D721Med (cell line): ENCODE results near the gene ERC2.

Experiments used
- DNase-seq: peaks from one replicate; pipeline ENCODE4 v3.0.0; 2011; ENCODE audit warnings: low spot score; ENCODE audit not compliant: insufficient read length
- FAIRE-seq: peaks from 2 replicates; lab custom pipeline; 2011; peaks lifted over from hg19 to GRCh38; lab: Jason Lieb, UNC
- CTCF ChIP-seq: IDR thresholded peaks from 2 replicates; pipeline ENCODE4 v1.5.1; 2012; ENCODE audit warnings: mild to moderate bottlenecking, control low read depth; ENCODE audit not compliant: insufficient read depth; ENCODE audit errors: missing control alignments

Gene ERC2

GRCh38 chr3:55801676-55802075 is 666.6 kb downstream of the ERC2 start:
- no peak for FAIRE-seq
- no peak for DNase-seq
- no peak for TF ChIP-seq CTCF

DNA sequence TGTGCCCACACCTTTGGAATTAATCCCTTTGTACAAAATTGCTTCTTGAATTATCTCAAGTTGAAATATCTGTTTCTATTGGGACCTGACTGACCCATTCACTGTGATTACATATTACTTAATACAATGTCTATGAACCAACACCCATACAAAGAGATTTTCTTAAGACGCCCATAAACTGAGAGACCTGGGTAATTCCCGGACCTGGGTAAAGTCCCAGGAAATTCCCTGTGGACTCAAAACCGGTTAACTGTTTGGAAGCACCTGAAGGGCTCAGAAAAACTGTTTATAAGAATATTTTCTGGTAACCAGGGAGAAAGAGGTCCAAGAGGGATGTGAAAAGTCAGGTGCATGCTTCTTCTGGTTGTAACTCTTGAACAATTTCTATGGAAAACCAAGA is 667.2 kb downstream of the ERC2 start:
- no peak for DNase-seq
- FAIRE-seq: no peak
- no peak for TF ChIP-seq CTCF

DNA sequence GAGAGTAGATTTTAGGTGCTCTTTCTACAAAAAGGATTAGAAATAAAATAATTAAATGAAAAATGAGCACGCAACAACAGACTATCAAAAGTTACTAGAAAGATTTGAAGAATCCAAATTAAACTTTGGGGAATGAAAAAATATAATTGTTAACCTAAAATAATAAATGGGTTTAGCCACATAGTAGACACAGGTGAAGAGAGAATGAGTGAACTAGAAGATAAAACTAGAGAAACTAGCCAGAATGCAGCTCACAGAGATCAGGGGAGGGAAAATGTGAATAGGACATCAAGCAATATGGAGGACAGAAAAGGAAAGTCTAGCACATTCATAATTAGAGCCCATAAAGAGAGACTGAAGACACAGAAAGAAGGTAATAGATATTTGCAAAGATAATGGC is 670.5 kb downstream of the ERC2 start:
- no peak for TF ChIP-seq CTCF
- DNase-seq (no peak), FAIRE-seq (no peak)

DNA sequence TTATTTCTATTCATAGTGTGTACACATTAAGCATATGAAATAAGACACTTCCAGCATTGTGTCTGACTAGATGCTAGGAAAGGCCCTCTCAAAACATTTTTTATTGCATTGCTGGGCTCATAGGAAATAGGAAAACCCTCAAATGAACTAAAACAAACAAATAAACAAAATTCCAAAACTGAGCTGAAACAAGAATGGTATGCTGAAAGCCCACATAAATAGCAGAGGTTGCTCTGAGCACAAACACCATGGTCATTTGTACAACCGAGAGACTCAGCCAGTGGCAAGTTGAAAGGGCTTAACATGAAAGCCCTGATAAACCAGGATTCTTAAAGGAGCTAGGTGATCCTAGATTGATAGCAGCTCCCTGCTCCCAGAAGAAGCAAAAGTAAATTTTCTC is 671.2 kb downstream of the ERC2 start:
- FAIRE-seq: no peak
- no peak for TF ChIP-seq CTCF

DNA sequence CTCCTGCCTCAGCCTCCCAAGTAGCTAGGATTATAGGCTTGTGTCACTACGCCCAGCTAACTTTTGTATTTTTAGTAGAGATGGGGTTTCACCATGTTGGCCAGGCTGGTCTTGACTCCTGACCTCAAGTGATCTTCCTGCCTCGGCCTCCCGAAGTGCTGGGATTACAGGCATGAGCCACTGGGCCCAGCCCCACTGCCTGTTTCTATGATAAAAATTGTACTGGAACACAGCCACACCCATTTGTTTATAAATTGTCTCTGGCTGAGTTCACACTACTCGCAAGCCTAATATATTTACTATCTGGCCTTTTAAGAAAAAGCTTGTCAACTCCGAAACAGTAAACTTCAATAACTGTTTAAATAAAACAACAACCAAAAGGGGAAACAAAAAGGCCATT is 671.7 kb downstream of the ERC2 start:
- no peak for TF ChIP-seq CTCF
- DNase-seq: no peak
- FAIRE-seq: no peak

More for the DNA sequence above, 671.2 kb downstream of the ERC2 start:
- no peak for DNase-seq

DNA sequence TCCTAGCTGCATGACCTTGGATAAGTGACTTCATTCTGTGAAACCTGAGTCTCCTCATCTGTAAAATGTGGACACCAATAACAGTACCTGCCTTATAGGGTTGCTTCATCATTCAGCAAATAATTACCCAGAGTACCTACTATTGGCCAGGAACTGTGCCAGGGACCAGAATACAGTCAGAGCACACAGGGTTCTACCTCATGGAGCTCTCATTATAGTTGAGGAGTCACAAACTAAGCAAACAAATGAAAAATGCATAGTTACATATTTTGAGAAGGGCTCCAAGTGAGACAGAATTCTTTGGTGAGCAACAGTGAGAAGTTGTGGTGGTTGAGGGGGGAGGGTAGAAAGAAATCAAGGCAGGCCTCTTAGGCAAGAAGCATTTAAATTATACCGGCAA is 672.5 kb downstream of the ERC2 start:
- FAIRE-seq: no peak
- DNase-seq: no peak
- no peak for TF ChIP-seq CTCF

DNA sequence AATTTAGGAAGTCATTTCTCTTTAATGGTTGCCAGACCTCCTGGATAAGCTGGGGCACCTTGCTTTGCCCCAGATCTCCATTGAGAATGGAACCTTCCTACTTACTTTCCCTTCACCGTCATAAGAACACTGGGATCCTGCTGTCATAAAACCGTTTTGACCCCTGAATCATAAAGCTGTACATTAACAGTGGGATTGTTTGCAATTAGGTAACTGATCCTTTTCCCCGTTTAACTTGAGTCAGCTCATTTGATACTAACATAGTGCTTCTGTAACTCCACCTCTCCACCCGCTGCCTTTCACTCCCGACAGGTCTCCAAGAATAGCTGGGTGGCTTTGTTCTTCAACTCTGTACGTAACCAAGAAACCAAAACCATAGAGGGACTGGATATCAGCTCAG is 673.0 kb downstream of the ERC2 start:
- DNase-seq (no peak), FAIRE-seq (no peak)
- TF ChIP-seq CTCF: no peak
